CD4-positive, alpha-beta memory T cell (primary cell): ENCODE data around the gene PSMC3. TPM values are rescaled to one million over a fixed set of nuclear protein-coding genes. Genes with fewer than 3 reads are reported as not detected.

Experiments used
- CTCF ChIA-PET: fragments of 350-600 bp; sonication (Branson Sonifier 250); formaldehyde crosslinking; loops from one replicate; lab custom pipeline; 2021; ENCODE audit warnings: inconsistent platforms; ENCODE audit not compliant: partially characterized antibody; lab: Charles Lee
- POLR2A ChIA-PET: fragments of 350-600 bp; sonication (Branson Sonifier 250); formaldehyde crosslinking; loops from one replicate; lab custom pipeline; 2021; ENCODE audit not compliant: partially characterized antibody; lab: Charles Lee
- DNase-seq, 5 donors: peaks; one replicate each; pipeline versions ENCODE4 v3.0.0 to v3.0.0-alpha.2; 2020 to 2022; ENCODE audit warnings: mixed read lengths in 1 of 5
- H3K27ac ChIP-seq: one replicate; pipeline ENCODE4 v1.7.0; 2013; ENCODE audit warnings: low read depth, low read length
- H3K27me3 ChIP-seq: 2 replicates; pipeline ENCODE4 v1.7.0; 2013; ENCODE audit warnings: mild to moderate bottlenecking, low read length, moderate library complexity; ENCODE audit not compliant: insufficient read depth
- H3K36me3 ChIP-seq: 2 replicates; pipeline ENCODE4 v1.7.0; 2013; ENCODE audit warnings: mild to moderate bottlenecking, low read length, moderate library complexity; ENCODE audit not compliant: insufficient read depth
- H3K4me1 ChIP-seq: 2 replicates; pipeline ENCODE4 v1.7.0; 2013; ENCODE audit warnings: mild to moderate bottlenecking, low read length, moderate library complexity; ENCODE audit not compliant: insufficient read depth
- H3K4me3 ChIP-seq, 2 donors: one replicate each; pipeline ENCODE4 v1.7.0; 2013; ENCODE audit warnings: low read length in 2 of 2, mild to moderate bottlenecking in 1 of 2
- H3K9me3 ChIP-seq, 2 donors: one replicate each; pipeline ENCODE4 v1.7.0; 2013; ENCODE audit warnings: low read length in 2 of 2, control low read depth in 1 of 2; ENCODE audit not compliant: control insufficient read depth in 1 of 2
- H3K27ac Mint-ChIP-seq, 7 donors: one replicate each; pipeline ENCODE4 v1.8.0; 2020 to 2021; ENCODE audit warnings: mixed read lengths in 7 of 7, mild to moderate bottlenecking in 6 of 7, inconsistent platforms in 3 of 7, moderate library complexity in 3 of 7
- H3K27me3 Mint-ChIP-seq, 2 donors: one replicate each; pipeline ENCODE4 v1.8.0; 2020 to 2021; ENCODE audit warnings: mixed read lengths in 2 of 2
- H3K36me3 Mint-ChIP-seq, 2 donors: one replicate each; pipeline ENCODE4 v1.8.0; 2020 to 2021; ENCODE audit warnings: mixed read lengths in 2 of 2, inconsistent platforms in 1 of 2, mild to moderate bottlenecking in 1 of 2
- H3K4me1 Mint-ChIP-seq, 4 donors: one replicate each; pipeline ENCODE4 v1.8.0; 2020 to 2021; ENCODE audit warnings: mixed read lengths in 4 of 4, mild to moderate bottlenecking in 1 of 4
- H3K4me3 Mint-ChIP-seq, 8 donors: one replicate each; pipeline ENCODE4 v1.8.0; 2020 to 2021; ENCODE audit warnings: mixed read lengths in 8 of 8, mild to moderate bottlenecking in 7 of 8, moderate library complexity in 6 of 8, inconsistent platforms in 3 of 8
- H3K9me3 Mint-ChIP-seq, 8 donors: one replicate each; pipeline ENCODE4 v1.8.0; 2020 to 2021; ENCODE audit warnings: mixed read lengths in 8 of 8, mild to moderate bottlenecking in 5 of 8, inconsistent platforms in 3 of 8, moderate library complexity in 1 of 8
- intact Hi-C: fragments of 100-400 bp; cut with micrococcal nuclease; formaldehyde crosslinking; loops from one replicate; pipeline ENCODE4 v1.15.1; 2023
- polyA plus RNA-seq, 2 donors: library from polyadenylated mRNA; unstranded; fragments of 300-500 nt; fragmentation: Illumina TruSeq; gene quantifications; one replicate each; pipeline ENCODE4 v1.2.3, GENCODE V29; 2021
- total RNA-seq, 2 experiments: library from RNA; stranded (reverse); gene quantifications; one replicate each; pipeline ENCODE4 v1.2.3, GENCODE V29; 2021

The PSMC3 gene
- total and polyA plus RNA-seq, 4 experiments from 2014 or later = 53.9 to 152 (median 86.7) TPM

DNA sequence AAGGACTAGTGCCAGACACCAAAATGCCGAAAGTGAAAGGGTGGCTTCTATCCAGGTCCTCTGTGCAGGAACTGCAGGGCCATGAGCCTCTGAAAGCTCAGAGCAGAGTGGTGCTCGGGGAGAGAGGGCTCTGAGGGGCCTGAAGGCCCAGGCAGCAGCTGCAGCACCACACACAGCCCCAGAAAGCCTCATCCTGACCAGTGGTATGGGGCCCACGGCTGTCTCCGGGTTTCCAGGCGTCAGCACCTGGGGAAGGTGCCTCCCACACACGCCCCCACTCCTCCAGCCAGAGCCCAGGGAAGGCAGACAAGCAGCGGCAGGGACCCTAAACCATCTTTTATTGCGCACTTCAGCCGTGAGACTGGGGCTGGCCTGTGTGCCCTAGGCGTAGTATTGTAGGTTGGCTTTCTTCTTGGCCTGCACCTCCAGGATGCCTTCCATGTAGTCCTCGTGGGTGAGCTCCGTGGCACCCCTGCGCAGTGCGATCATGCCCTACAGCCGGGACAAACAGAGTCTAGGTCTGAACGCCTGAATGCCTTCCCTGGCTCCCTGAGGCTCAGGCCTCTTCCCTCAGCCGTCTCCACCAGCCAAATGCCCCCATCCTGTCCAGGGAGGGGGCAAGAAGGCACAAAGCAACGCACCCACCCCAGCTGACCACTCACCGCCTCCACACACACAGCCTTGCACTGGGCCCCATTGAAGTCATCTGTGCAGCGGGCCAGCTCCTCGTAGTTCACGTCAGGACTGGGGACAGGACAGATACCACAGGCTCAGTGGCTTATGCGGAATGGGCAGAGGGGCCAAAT is 7.6 kb downstream of the PSMC3 start:
- Mint-ChIP-seq H3K27ac (peak overlapping the region in 1 of 7 donors; percentile 18), H3K4me3 (no peak overlapping the region), H3K27me3 (no peaks in the 10 kb centered on the region), H3K9me3 (no peaks in the 10 kb centered on the region), H3K36me3 (peaks cover 19 to 60% of the 10 kb centered on the region in 2 donors), H3K4me1 (no peaks in the 10 kb centered on the region)
- intact Hi-C loops = no loop called here
- H3K4me3 ChIP-seq = no peak overlapping the region
- no peak for DNase-seq
- no peaks in the 10 kb centered on the region for H3K4me1 ChIP-seq
- H3K27me3 ChIP-seq = no peaks in the 10 kb centered on the region
- ChIA-PET CTCF (no interaction called here), POLR2A (interaction anchor here (1.1 to 1.6 kb wide), 3 partner anchors 8 to 45 kb away, joined by 3 to 7 read pairs (median 4); partner anchors contain the start of genes PSMC3 and SLC39A13)
- H3K27ac ChIP-seq = no peak overlapping the region
- H3K9me3 ChIP-seq = no peaks in the 10 kb centered on the region
- peaks cover 52% of the 10 kb centered on the region for H3K36me3 ChIP-seq

DNA sequence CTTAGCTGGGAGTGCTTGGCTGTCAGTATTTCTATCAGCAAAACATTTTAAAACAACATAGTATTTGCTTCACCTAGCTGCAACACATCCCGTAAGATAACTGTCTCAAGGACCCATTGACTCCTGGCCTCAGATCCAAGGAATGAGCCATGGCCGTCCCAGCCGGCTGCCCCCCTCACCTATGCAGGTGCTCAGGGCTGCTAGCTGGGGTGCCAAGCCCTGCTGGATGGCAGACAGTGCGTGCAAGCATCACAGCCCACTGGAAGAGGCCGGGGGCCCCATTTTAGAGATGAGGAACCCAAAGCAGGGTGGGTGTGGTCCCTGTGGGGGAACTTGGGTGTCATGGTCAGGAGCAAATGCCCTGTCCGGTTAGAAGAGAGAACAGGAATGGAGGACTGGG is 8.5 kb downstream of the PSMC3 start:
- ChIA-PET POLR2A (interaction anchor here (1.2 to 1.6 kb wide), 2 partner anchors 9 kb away, joined by 4 to 7 read pairs; partner anchors contain the start of genes PSMC3 and SLC39A13), CTCF (no interaction called here)
- Histone ChIP-seq H3K36me3 (peaks cover 49% of the 10 kb centered on the region), H3K27me3 (no peaks in the 10 kb centered on the region), H3K4me1 (no peaks in the 10 kb centered on the region), H3K9me3 (no peaks in the 10 kb centered on the region), H3K27ac (no peak overlapping the region), H3K4me3 (no peak overlapping the region)
- H3K27me3 Mint-ChIP-seq = no peaks in the 10 kb centered on the region
- no peaks in the 10 kb centered on the region for H3K4me1 Mint-ChIP-seq
- intact Hi-C loops = no loop called here
- H3K4me3 Mint-ChIP-seq = peak overlapping the region in 1 of 8 donors; percentile 8
- no peaks in the 10 kb centered on the region for H3K9me3 Mint-ChIP-seq
- peak overlapping the region in 1 of 7 donors; percentile 48 for H3K27ac Mint-ChIP-seq
- no peak for DNase-seq
- H3K36me3 Mint-ChIP-seq = peaks cover 18 to 57% of the 10 kb centered on the region in 2 donors

- Histone ChIP-seq H3K27me3 (no peaks in the 10 kb centered on the region), H3K9me3 (no peaks in the 10 kb centered on the region), H3K27ac (no peak overlapping the region), H3K4me1 (no peaks in the 10 kb centered on the region), H3K36me3 (peaks cover 40% of the 10 kb centered on the region), H3K4me3 (no peak overlapping the region)
- Mint-ChIP-seq H3K27me3 (no peaks in the 10 kb centered on the region), H3K27ac (no peak overlapping the region), H3K4me1 (peaks cover 0 to 6% (median under 1%) of the 10 kb centered on the region in 4 donors), H3K36me3 (peaks cover 18 to 49% of the 10 kb centered on the region in 2 donors), H3K4me3 (no peak overlapping the region), H3K9me3 (no peaks in the 10 kb centered on the region)
- intact Hi-C loops = no loop called here
- ChIA-PET CTCF (interaction anchor here (0.7 to 1.4 kb wide), 2 partner anchors 38 to 42 kb away, joined by 3 to 5 read pairs; no protein-coding TSS in a partner anchor), POLR2A (interaction anchor here (0.6 kb wide), 1 partner anchor 9 kb away, joined by 3 read pairs; no protein-coding TSS in a partner anchor)
- no peak for DNase-seq
These were observed 10.2 kb downstream of the PSMC3 start for GRCh38 chr11:47415949-47416472.

DNA sequence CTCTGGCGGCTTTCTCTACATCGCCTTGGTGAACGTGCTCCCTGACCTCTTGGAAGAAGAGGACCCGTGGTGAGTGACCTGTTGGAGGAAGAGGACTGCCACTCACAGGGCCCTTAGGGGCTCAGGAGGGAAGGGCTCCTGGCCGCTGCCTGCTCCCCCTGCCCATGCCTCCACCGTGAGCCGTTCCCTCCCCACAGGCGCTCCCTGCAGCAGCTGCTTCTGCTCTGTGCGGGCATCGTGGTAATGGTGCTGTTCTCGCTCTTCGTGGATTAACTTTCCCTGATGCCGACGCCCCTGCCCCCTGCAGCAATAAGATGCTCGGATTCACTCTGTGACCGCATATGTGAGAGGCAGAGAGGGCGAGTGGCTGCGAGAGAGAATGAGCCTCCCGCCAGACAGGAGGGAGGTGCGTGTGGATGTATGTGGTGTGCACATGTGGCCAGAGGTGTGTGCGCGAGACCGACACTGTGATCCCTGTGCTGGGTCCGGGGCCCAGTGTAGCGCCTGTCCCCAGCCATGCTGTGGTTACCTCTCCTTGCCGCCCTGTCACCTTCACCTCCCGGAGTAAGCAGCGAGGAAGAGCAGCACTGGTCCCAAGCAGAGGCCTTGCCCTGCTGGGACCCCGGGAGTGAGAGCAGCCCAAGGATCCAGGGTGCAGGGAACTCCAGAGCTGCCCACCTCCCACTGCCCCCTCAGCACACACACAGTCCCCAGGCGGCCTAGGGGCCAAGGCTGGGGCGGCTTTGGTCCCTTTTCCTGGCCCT is 11.0 kb downstream of the PSMC3 start:
- H3K4me3 Mint-ChIP-seq = no peak overlapping the region
- Histone ChIP-seq H3K4me1 (no peaks in the 10 kb centered on the region), H3K4me3 (no peak overlapping the region), H3K9me3 (no peaks in the 10 kb centered on the region), H3K36me3 (peaks cover 32% of the 10 kb centered on the region), H3K27me3 (no peaks in the 10 kb centered on the region), H3K27ac (no peak overlapping the region)
- ChIA-PET POLR2A (interaction anchor here (0.6 to 8.4 kb wide), 2 partner anchors 8 to 10 kb away, joined by 3 to 72 read pairs; partner anchors contain the start of gene PSMC3), CTCF (interaction anchor here (0.7 to 1.4 kb wide), 2 partner anchors 39 to 41 kb away, joined by 3 to 5 read pairs; no protein-coding TSS in a partner anchor)
- H3K9me3 Mint-ChIP-seq = no peaks in the 10 kb centered on the region
- H3K27ac Mint-ChIP-seq = peak overlapping the region in 1 of 7 donors; percentile 47
- intact Hi-C loops = no loop called here
- H3K4me1 Mint-ChIP-seq = peaks cover 0 to 7% (median under 1%) of the 10 kb centered on the region in 4 donors
- peaks cover 18 to 45% of the 10 kb centered on the region in 2 donors for H3K36me3 Mint-ChIP-seq
- DNase-seq = no peak
- H3K27me3 Mint-ChIP-seq = no peaks in the 10 kb centered on the region

- Mint-ChIP-seq H3K4me1 (peaks cover 0 to 7% (median 1%) of the 10 kb centered on the region in 4 donors), H3K36me3 (peaks cover 13 to 39% of the 10 kb centered on the region in 2 donors), H3K27ac (no peak overlapping the region), H3K4me3 (no peak overlapping the region), H3K27me3 (no peaks in the 10 kb centered on the region), H3K9me3 (no peaks in the 10 kb centered on the region)
- ChIA-PET POLR2A (interaction anchor here (8.4 kb wide), 1 partner anchor 11 kb away, joined by 72 read pairs; the partner anchor contains the start of gene PSMC3), CTCF (no interaction called here)
- no peak for DNase-seq
- H3K36me3 ChIP-seq = peaks cover 27% of the 10 kb centered on the region
- H3K9me3 ChIP-seq = no peaks in the 10 kb centered on the region
- H3K27ac ChIP-seq = no peak overlapping the region
- no peak overlapping the region for H3K4me3 ChIP-seq
- H3K27me3 ChIP-seq = no peaks in the 10 kb centered on the region
- intact Hi-C loops = no loop called here
- peaks cover 3% of the 10 kb centered on the region for H3K4me1 ChIP-seq
These were observed 11.6 kb downstream of the PSMC3 start for GRCh38 chr11:47414685-47415070.

DNA sequence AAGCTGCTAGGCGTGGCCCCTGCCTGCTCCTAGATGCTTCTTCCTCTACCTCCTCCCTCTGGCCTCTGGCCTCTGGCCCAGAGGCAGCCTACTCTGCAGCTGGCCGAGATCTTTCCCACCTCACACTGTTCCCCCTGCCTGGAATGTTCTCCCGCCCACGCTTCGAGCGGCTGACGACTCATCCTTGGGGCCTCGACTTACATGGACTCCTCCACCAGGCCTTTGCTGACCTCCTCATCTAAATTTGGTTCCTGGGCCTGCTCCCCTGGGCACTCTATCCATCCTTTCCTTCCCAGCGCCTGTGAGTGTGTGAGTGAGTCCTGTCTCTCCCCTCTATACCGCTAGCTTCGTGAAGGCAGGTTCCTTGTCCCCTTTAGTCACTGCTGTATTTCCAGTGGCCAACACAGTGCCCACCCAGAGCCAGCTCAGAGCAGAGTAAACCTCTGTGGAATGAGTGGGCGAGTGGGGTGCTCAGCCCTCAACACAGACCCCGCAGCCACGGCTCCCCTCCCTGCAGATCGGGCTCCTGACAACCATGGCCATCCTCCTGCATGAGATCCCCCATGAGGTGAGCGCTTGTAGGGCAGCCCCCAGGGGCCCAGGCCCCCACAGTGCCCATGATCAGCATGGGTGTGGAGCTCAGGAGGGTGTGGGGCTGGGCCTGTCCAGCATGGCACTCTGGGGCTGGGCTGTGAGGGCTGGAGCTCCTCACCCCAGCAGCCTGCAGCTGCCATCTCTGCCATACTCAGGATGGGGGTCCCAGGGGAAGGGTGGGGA is 12.1 kb downstream of the PSMC3 start:
- Mint-ChIP-seq H3K36me3 (peaks cover 13 to 35% of the 10 kb centered on the region in 2 donors), H3K27ac (peak overlapping the region in 5 of 7 donors; percentile 31 to 89 (median 78)), H3K27me3 (no peaks in the 10 kb centered on the region), H3K4me3 (peak overlapping the region in 1 of 8 donors; percentile 39), H3K4me1 (peaks cover 3 to 9% (median 6%) of the 10 kb centered on the region in 4 donors), H3K9me3 (no peaks in the 10 kb centered on the region)
- H3K36me3 ChIP-seq = peaks cover 24% of the 10 kb centered on the region
- H3K27me3 ChIP-seq = no peaks in the 10 kb centered on the region
- intact Hi-C loops = no loop called here
- H3K27ac ChIP-seq = no peak overlapping the region
- CTCF ChIA-PET = interaction anchor here (0.9 kb wide), 1 partner anchor 40 kb away, joined by 5 read pairs; no protein-coding TSS in a partner anchor
- POLR2A ChIA-PET = interaction anchor here (8.4 to 8.6 kb wide), 2 partner anchors 11 to 41 kb away, joined by 72 to 75 read pairs; partner anchors contain the start of gene PSMC3
- no peaks in the 10 kb centered on the region for H3K9me3 ChIP-seq
- no peak for DNase-seq
- peaks cover 9% of the 10 kb centered on the region for H3K4me1 ChIP-seq
- H3K4me3 ChIP-seq = no peak overlapping the region
